Activated CD8-positive, alpha-beta T cell treated with anti-CD3 and anti-CD28 coated beads for 36 hours (primary cell): Measurements from ENCODE around the gene NUBPL. TPM values are rescaled to one million over a fixed set of nuclear protein-coding genes. Genes with fewer than 3 reads are reported as not detected.

Experiments
- ATAC-seq: fragments of 200-7000 bp; cut with Tn5 transposase; one replicate; pipeline ENCODE4 v1.10.0; 2021; ENCODE audit warnings: mild to moderate bottlenecking, moderate library complexity
- CTCF ChIA-PET: fragments of 350-600 bp; sonication (Branson Sonifier 250); formaldehyde crosslinking; loops from one replicate; lab custom pipeline; 2021; ENCODE audit warnings: antibody characterized with exemption; lab: Charles Lee
- POLR2A ChIA-PET: fragments of 350-600 bp; sonication (Branson Sonifier 250); formaldehyde crosslinking; loops from one replicate; lab custom pipeline; 2021; ENCODE audit warnings: antibody characterized with exemption; lab: Charles Lee
- DNase-seq: peaks from one replicate; pipeline ENCODE4 v3.0.0-alpha.2; 2020
- H3K27ac Mint-ChIP-seq: one replicate; pipeline ENCODE4 v1.8.0; 2021; ENCODE audit warnings: mild to moderate bottlenecking, mixed read lengths
- H3K27me3 Mint-ChIP-seq: one replicate; pipeline ENCODE4 v1.8.0; 2021; ENCODE audit warnings: mixed read lengths
- H3K36me3 Mint-ChIP-seq: one replicate; pipeline ENCODE4 v1.8.0; 2021; ENCODE audit warnings: low read depth, mixed read lengths
- H3K4me1 Mint-ChIP-seq: one replicate; pipeline ENCODE4 v1.8.0; 2021; ENCODE audit warnings: low read depth, mixed read lengths
- H3K4me3 Mint-ChIP-seq: one replicate; pipeline ENCODE4 v1.8.0; 2021; ENCODE audit warnings: mild to moderate bottlenecking, moderate library complexity, mixed read lengths
- H3K9me3 Mint-ChIP-seq: one replicate; pipeline ENCODE4 v1.8.0; 2021; ENCODE audit warnings: mixed read lengths
- intact Hi-C: fragments of 100-400 bp; cut with micrococcal nuclease; formaldehyde crosslinking; loops from one replicate; pipeline ENCODE4 v1.10.0; 2022
- total RNA-seq, 2 experiments: library from RNA; stranded (reverse); gene quantifications; one replicate each; pipeline ENCODE4 v1.2.3, GENCODE V29; 2021
- TF ChIP-seq, protein P1 (sequence below): fragments of 200-600 bp; IDR thresholded peaks from one replicate; pipeline ENCODE4 v1.8.0; 2022; ENCODE audit warnings: antibody characterized with exemption, mild to moderate bottlenecking

The NUBPL gene
- total RNA-seq, 2 experiments from 2014 or later = 14.3 to 14.4 TPM

DNA sequence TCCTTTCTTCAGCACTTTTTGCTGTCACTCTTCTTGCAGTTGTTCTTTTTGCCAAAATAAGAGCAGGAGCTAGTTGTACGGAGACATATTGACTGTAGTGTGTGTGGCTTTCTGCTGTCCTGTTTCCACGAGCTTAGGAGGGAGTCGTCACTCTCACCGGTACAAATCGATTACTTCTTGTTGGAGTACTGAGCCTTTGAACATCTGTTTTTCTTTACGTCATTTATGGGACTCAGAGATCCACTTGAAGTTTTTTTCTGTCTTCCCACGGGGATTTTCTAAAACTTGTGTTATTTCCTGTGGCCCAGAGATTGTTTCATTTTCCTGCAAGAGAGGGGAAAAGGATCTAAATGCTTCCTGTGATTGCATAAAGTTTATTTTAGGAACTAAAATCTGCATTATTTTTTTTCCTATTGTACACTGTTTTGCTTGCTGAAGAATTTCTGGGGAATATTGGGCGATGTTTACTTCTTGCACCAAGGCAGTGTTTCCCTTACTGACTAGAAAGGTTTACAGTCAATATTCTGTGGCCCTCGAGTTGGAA, 316.1 kb downstream of the NUBPL start:
- ChIA-PET POLR2A (no interaction called here), CTCF (no interaction called here)
- TF ChIP-seq, protein P1, sequence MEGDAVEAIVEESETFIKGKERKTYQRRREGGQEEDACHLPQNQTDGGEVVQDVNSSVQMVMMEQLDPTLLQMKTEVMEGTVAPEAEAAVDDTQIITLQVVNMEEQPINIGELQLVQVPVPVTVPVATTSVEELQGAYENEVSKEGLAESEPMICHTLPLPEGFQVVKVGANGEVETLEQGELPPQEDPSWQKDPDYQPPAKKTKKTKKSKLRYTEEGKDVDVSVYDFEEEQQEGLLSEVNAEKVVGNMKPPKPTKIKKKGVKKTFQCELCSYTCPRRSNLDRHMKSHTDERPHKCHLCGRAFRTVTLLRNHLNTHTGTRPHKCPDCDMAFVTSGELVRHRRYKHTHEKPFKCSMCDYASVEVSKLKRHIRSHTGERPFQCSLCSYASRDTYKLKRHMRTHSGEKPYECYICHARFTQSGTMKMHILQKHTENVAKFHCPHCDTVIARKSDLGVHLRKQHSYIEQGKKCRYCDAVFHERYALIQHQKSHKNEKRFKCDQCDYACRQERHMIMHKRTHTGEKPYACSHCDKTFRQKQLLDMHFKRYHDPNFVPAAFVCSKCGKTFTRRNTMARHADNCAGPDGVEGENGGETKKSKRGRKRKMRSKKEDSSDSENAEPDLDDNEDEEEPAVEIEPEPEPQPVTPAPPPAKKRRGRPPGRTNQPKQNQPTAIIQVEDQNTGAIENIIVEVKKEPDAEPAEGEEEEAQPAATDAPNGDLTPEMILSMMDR = no peak
- DNase-seq = no peak
- Mint-ChIP-seq H3K36me3 (no peaks in the 10 kb centered on the region), H3K27me3 (peaks cover 2% of the 10 kb centered on the region), H3K4me3 (no peak overlapping the region), H3K9me3 (peaks cover 3% of the 10 kb centered on the region), H3K27ac (no peak overlapping the region), H3K4me1 (no peaks in the 10 kb centered on the region)
- intact Hi-C loops = no loop called here
- no peak for ATAC-seq

- POLR2A ChIA-PET = no interaction called here
- no peak overlapping the region for H3K27ac Mint-ChIP-seq
- intact Hi-C loops = no loop called here
- H3K27me3 Mint-ChIP-seq = peaks cover 2% of the 10 kb centered on the region
- H3K36me3 Mint-ChIP-seq = no peaks in the 10 kb centered on the region
- TF ChIP-seq, protein P1 = no peak
- no peaks in the 10 kb centered on the region for H3K9me3 Mint-ChIP-seq
- ATAC-seq (no peak), DNase-seq (no peak)
- CTCF ChIA-PET = no interaction called here
- H3K4me3 Mint-ChIP-seq = no peak overlapping the region
- H3K4me1 Mint-ChIP-seq = no peaks in the 10 kb centered on the region
Measured at GRCh38 chr14:31879661-31880348, 318.6 kb downstream of the NUBPL start.

DNA sequence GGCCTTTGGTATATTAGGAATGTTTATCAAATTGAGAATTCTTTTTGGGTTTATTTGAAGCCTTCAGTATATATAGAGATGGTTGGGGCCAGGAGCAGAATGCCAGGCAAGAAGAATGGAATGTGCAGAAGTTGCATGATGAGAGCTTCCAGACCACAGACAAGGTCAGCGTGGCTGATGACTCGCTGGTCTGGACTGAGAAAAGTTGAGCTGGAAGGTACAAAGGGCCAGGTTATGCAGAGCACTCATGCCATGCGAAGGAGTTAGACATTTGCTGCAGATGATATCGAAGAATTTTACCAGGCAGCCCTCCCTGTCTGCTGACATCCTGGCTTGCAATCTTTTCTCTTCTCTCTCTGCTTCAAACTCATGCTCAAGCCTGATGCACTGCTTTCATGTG, 319.7 kb downstream of the NUBPL start:
- Mint-ChIP-seq H3K36me3 (no peaks in the 10 kb centered on the region), H3K27me3 (peaks cover 2% of the 10 kb centered on the region), H3K4me1 (no peaks in the 10 kb centered on the region), H3K27ac (no peak overlapping the region), H3K9me3 (no peaks in the 10 kb centered on the region), H3K4me3 (no peak overlapping the region)
- TF ChIP-seq, protein P1 = no peak
- CTCF ChIA-PET = no interaction called here
- no peak for DNase-seq
- ATAC-seq = no peak
- intact Hi-C loops = no loop called here
- POLR2A ChIA-PET = no interaction called here

DNA sequence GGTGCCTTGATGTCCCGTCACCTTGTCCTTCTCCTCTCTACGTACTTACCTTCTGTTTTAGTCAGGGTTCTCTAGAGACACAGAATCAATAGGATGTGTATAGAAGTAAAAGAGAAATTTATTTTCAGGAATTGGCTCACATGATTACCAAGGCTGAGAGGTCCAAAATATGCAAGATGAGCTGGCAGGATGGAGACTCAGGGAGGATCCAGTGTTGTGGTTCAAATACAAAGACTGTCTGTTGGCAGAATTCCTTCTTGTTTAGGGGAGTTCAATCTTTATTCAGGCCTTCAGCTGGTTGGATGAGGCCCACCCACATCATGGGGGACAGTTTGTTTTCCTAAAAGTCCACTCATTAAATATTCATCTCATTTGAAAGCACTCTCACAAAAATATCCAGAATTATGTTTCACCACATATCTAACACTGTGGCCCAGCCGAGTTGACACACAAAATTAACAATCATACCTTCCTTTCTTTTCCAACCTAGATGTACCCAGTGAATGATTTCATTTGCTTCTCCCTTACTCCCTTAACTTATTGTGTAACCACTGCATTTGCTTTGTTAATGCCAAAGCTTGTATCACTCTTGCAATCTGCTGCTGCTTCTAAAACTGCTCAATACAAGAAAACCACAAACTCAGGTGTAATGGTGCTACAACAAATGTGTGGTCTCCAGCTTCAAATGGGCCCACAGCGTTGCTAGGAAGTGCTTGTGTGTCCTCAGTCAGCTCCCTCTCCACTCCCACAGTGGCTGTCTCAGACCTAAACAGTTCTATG, 320.5 kb downstream of the NUBPL start:
- H3K36me3 Mint-ChIP-seq = no peaks in the 10 kb centered on the region
- POLR2A ChIA-PET = no interaction called here
- no peak overlapping the region for H3K4me3 Mint-ChIP-seq
- DNase-seq (no peak), ATAC-seq (no peak)
- peaks cover 2% of the 10 kb centered on the region for H3K27me3 Mint-ChIP-seq
- intact Hi-C loops = no loop called here
- TF ChIP-seq, protein P1 = no peak
- H3K9me3 Mint-ChIP-seq = no peaks in the 10 kb centered on the region
- H3K27ac Mint-ChIP-seq = no peak overlapping the region
- H3K4me1 Mint-ChIP-seq = no peaks in the 10 kb centered on the region
- CTCF ChIA-PET = no interaction called here

- H3K9me3 Mint-ChIP-seq = no peaks in the 10 kb centered on the region
- H3K4me3 Mint-ChIP-seq = no peak overlapping the region
- intact Hi-C loops = no loop called here
- no peaks in the 10 kb centered on the region for H3K4me1 Mint-ChIP-seq
- no peak overlapping the region for H3K27ac Mint-ChIP-seq
- no peaks in the 10 kb centered on the region for H3K36me3 Mint-ChIP-seq
- POLR2A ChIA-PET = no interaction called here
- CTCF ChIA-PET = no interaction called here
- H3K27me3 Mint-ChIP-seq = peaks cover 2% of the 10 kb centered on the region
- ATAC-seq (no peak), DNase-seq (no peak)
- TF ChIP-seq, protein P1 = no peak
Measured at GRCh38 chr14:31884238-31884637, 323.0 kb downstream of the NUBPL start.
